ENCODE results near the gene HDGFL1. TPM values are rescaled to one million over a fixed set of nuclear protein-coding genes. Genes with fewer than 3 reads are reported as not detected.

The HDGFL1 gene
- polyA plus RNA-seq (not detected in 2 replicates), polyA minus RNA-seq (not detected in 2 replicates)

- no peaks in the 10 kb centered on the region for H4K20me1 ChIP-seq (ENCODE audit: insufficient read depth)
- no peaks in the 10 kb centered on the region for H3K27me3 ChIP-seq (ENCODE audit: insufficient read depth, low read depth, low read length)
- no peaks in the 10 kb centered on the region for H3K9me2 ChIP-seq (ENCODE audit: insufficient read depth, low read length)
- no peak within 1 kb of the TSS for H3K27ac ChIP-seq (ENCODE audit: low read length)
- no peaks in the 10 kb centered on the region for H3F3A ChIP-seq (ENCODE audit: insufficient read depth, low read length, poor library complexity, severe bottlenecking)
- no peak within 1 kb of the TSS for H3K9ac ChIP-seq (ENCODE audit: low read length)
- no peaks in the 10 kb centered on the region for H3K36me3 ChIP-seq (ENCODE audit: insufficient read depth, low read length)
- no peaks in the 10 kb centered on the region for H3K9me3 ChIP-seq (ENCODE audit: low read length)
- no peak within 1 kb of the TSS for H2AFZ ChIP-seq (ENCODE audit: low read depth, low read length)
- no peaks in the 10 kb centered on the region for H3K79me2 ChIP-seq (replicated peaks; ENCODE audit: insufficient read depth, low read length)
- no peak within 1 kb of the TSS for H3K4me2 ChIP-seq (ENCODE audit: low read length)
- TF ChIP-seq EZH2 (IDR thresholded peaks at IDR 0.05; ENCODE audit: borderline replicate concordance, insufficient read depth, low read length, poor library complexity, severe bottlenecking), result no peak
- TF ChIP-seq, protein P1, sequence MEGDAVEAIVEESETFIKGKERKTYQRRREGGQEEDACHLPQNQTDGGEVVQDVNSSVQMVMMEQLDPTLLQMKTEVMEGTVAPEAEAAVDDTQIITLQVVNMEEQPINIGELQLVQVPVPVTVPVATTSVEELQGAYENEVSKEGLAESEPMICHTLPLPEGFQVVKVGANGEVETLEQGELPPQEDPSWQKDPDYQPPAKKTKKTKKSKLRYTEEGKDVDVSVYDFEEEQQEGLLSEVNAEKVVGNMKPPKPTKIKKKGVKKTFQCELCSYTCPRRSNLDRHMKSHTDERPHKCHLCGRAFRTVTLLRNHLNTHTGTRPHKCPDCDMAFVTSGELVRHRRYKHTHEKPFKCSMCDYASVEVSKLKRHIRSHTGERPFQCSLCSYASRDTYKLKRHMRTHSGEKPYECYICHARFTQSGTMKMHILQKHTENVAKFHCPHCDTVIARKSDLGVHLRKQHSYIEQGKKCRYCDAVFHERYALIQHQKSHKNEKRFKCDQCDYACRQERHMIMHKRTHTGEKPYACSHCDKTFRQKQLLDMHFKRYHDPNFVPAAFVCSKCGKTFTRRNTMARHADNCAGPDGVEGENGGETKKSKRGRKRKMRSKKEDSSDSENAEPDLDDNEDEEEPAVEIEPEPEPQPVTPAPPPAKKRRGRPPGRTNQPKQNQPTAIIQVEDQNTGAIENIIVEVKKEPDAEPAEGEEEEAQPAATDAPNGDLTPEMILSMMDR (IDR thresholded peaks at IDR 0.05; ENCODE audit: poor library complexity, severe bottlenecking), result no peak
- no peak for TF ChIP-seq TAF1 (IDR thresholded peaks at IDR 0.05; ENCODE audit: low read depth)
- no peak for TF ChIP-seq POLR2AphosphoS5 (IDR thresholded peaks at IDR 0.05)
- TF ChIP-seq SMC3 (conservative IDR thresholded peaks at IDR 0.05; ENCODE audit: poor library complexity), result no peak
- no peak for TF ChIP-seq EP300 (conservative IDR thresholded peaks at IDR 0.05; ENCODE audit: poor library complexity, severe bottlenecking)
- TF ChIP-seq MXI1 (conservative IDR thresholded peaks at IDR 0.05; ENCODE audit: poor library complexity, severe bottlenecking), result no peak
- no peak for TF ChIP-seq RAD21 (conservative IDR thresholded peaks at IDR 0.05)
- TF ChIP-seq REST (IDR thresholded peaks at IDR 0.05; ENCODE audit: borderline replicate concordance), result no peak
- no peak within 1 kb of the TSS for H3K4me3 ChIP-seq (ENCODE audit: low read length)
These were observed at the start of gene HDGFL1 for GRCh38 chr6:22569281-22570184. HDGFL1 (plus strand) TSS chr6:22569566; CDS start chr6:22569576, 10 bp downstream.

DNA sequence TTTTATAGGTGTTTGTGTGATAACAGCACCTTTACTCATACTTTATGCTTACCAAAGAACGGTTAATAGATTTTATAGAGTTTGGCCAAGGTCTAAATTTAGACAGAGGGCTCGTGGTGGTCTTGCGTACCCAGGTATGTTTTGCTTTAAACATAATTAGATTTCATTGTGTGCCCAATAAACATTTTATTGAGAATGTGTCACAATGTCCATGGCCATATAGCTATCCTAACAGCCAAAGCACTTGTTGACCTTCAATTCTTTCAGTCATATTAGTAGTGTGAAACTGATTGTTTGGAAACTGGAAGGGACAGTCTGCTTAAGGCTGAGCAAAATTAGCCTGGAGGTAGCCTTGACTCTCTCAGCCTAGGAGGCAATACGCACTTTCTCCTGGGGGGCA, 48.3 kb upstream of the HDGFL1 start:
- Histone ChIP-seq H3K79me2 (replicated peaks; ENCODE audit: insufficient read depth, low read length) (no peaks in the 10 kb centered on the region), H3K36me3 (ENCODE audit: insufficient read depth, low read length) (no peaks in the 10 kb centered on the region), H3K9ac (ENCODE audit: low read length) (no peak overlapping the region), H3K4me2 (ENCODE audit: low read length) (no peak overlapping the region), H4K20me1 (ENCODE audit: insufficient read depth) (no peaks in the 10 kb centered on the region), H3K4me3 (ENCODE audit: low read length) (no peak overlapping the region), H3F3A (ENCODE audit: insufficient read depth, low read length, poor library complexity, severe bottlenecking) (no peaks in the 10 kb centered on the region), H2AFZ (ENCODE audit: low read depth, low read length) (no peak overlapping the region), H3K9me3 (ENCODE audit: low read length) (no peaks in the 10 kb centered on the region), H3K9me2 (ENCODE audit: insufficient read depth, low read length) (no peaks in the 10 kb centered on the region), H3K27me3 (ENCODE audit: insufficient read depth, low read depth, low read length) (no peaks in the 10 kb centered on the region), H3K27ac (ENCODE audit: low read length) (no peak overlapping the region)
- TF ChIP-seq RAD21 (conservative IDR thresholded peaks at IDR 0.05) (no peak), EZH2 (IDR thresholded peaks at IDR 0.05; ENCODE audit: borderline replicate concordance, insufficient read depth, low read length, poor library complexity, severe bottlenecking) (no peak)
- TF ChIP-seq, protein P1 (IDR thresholded peaks at IDR 0.05; ENCODE audit: poor library complexity, severe bottlenecking), result no peak
